D341Med (cell line): Measurements from ENCODE around the gene UBASH3B.

Source experiments
- DNase-seq: peaks from one replicate; pipeline ENCODE4 v3.0.0; 2012; ENCODE audit warnings: low spot score

The UBASH3B gene

DNA sequence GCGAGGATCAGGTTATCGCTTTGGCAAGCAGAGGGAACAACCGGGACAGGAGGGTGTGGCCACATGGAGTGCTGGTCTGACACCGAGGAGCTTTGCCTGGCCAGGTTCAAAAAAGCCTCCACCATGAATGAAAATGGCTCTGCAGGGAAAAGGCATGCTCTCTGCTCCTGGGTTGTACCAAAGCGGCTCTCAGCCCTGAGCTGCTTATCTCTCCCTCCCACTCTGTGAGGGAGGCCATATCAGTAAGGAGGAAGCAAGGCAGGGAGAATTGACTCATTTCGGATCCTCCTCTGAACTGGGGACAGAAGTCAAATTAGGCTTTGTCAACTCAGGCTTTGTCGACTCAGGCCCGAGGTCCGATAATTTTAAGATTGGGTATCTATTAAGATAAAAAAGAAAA lies 99.9 kb downstream of the UBASH3B start:
- DNase-seq = no peak

DNA sequence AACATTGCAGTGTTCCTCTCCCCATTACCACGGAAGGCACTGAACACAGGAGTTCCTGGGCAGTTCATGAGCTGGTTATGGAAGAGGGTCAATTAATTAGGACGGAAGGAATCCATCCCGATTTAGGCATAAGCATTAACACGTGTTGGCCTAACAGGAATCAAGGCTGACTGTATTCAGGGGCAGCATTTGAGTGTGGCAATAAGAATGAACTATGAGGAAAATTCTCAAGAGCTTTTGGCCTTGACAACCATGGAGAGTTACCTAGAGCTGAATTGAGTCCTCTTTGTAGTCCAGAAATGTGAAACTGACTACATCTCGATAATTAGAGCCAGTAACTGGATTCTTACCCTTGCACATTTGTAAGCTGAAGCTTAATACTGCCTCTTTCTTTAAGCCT lies 100.4 kb downstream of the UBASH3B start:
- DNase-seq = no peak

DNA sequence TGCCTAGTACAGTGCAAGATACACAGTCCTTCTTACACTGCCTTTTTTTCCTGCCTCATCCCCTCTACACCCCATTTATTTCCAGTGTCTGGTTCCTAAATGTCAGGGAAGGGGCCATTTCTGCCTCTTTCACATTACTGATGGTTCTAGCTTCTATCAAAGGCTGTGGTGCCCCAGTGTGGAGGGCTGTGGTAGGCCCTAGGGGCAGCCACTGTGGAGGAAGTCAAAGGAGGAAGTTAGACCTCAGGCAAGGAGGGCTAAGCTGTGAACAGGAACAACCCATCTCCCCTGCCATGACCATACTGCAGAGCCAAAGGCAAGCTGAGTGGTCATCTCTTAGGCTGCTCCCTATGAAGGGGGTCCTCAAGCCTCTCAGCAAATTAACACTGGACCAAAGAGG lies 100.9 kb downstream of the UBASH3B start:
- no peak for DNase-seq

DNA sequence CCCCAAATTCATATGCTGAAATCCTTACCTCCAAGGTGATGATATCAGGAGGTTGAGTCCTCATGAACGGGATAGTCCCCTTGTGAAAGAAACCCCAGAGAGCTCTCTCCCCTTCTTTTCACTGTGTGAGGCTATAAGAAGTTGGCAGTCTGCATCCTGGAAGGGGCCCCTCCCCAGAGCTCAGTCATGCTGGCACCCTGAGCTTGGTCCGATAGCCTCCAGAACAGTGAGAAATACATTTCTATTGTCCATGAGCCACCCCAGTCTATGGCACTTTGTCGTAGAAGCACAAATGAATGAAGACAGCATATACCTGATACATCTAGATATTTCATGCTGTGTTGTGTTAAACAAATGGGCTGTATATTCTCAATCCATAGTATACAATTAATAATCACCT lies 101.7 kb downstream of the UBASH3B start:
- DNase-seq = no peak

DNA sequence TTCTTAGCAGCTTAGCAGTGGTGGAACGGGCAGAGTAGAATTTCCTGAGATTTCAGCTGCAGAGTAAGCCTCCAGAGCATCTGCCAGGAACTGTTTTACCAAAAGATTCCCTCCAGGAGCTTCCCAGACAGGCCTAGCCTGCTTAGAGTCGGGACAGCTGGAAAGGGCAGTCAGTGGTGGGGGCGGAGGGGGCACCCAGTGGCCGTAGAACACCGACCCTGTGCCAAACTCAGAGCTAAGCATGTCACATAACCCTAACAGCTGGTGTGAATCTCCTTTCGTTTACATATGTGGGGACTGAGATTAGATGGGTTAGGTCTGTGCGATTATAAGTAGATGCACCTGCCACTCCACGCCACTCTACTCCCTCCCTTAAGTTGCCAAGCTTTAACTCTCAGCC lies 102.8 kb downstream of the UBASH3B start:
- no peak for DNase-seq

DNA sequence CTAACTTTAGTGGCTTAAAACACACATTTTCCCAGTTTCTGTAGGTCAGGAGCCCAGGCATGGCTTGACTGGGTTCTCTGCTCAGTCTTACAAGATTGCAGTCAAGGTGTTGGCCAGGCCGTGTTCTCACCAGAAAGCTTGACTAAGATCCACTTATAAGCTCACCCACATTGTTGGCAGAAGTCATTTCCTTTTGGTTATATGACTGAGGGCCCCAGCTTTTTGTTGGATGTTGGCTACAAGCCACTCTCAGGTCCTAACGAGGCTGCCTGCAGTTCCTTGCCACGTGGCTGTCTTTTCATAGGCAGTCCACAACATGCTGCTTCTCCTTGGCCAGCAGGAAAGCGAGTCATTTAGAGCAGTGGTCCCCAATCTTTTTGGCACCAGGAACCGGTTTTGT lies 103.5 kb downstream of the UBASH3B start:
- DNase-seq = no peak

DNA sequence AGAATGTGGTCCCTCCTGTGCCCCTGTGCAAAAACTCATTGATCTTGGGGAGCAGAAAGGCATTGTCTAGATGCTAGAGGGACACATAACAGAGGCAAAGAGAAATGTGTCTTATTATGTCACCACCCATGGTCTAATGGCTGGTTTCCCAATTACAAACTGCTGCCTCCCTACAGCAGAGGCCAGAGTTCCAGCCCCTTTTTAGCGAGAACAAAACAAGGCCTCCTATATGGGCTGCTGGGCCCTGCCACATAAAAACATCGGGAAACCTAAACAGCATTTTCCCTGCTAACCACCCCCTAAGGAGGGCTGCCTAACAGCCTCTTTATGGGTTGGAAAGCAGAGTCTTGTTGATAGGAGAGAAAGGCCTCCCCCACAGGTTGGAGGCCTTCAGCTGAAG lies 107.6 kb downstream of the UBASH3B start:
- DNase-seq = no peak

DNA sequence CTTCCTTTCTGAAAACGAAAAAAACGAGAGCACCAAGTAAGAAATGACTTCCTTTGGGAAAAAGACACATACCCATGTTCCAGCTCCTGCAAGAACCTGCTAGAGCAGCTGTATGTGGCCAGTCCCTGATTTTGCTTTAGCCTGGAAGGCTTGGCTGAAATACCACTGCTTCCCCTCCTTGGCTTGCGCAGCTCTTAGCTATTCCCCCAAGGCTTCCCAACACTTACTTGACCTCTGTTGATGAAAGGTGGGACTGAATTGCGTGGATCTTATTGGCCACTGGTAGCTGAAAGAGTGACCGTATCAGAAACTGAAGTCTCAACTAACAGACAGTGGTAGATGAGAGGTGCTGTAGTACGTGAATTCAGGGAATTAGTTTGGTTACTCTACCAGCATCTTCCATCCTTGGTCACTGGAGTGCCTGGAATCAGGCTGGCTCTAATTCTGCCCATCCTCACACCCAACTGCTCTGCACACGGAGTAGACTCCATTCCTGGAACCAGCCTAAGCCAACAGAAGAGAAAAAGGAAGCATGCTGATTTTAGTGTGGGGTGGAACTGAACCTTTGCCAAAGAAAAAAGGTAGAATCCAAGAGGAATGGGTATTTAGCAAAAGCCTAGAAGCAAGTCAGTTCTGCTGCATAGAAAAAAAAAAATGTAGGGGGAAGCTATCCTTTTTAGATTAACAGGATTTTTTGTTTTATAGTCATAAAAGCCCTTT lies 109.0 kb downstream of the UBASH3B start:
- no peak for DNase-seq

DNA sequence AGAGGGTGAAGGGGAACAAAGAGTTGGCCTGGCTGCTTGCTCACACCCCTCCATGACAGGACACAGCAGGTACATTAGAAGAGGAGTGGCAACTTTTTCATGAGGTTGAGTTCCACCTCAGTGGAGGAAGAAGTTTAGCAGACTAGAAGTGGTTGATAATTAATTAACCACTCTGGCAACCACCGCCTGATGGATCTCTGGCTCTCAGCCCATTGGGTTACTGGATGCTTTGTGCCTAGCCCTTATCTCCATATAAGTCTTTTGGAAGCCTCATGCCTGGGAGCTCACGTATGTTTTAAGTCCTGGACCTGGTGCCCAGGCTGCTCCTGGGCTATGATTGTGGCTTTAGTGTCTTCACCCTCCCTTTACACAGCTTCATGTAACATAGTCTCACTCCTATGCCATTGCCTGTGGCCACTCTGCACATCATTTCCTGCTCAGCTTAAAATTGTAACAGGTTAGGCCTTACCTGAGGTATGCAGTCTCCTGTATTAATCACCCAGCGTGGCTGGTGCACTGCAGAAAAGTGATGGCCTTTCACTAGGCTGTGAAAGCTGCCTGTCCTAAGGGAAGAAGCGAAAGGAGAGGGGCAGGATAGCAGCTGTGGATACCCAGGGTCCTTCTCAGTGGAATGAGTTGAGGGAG lies 110.1 kb downstream of the UBASH3B start:
- no peak for DNase-seq

DNA sequence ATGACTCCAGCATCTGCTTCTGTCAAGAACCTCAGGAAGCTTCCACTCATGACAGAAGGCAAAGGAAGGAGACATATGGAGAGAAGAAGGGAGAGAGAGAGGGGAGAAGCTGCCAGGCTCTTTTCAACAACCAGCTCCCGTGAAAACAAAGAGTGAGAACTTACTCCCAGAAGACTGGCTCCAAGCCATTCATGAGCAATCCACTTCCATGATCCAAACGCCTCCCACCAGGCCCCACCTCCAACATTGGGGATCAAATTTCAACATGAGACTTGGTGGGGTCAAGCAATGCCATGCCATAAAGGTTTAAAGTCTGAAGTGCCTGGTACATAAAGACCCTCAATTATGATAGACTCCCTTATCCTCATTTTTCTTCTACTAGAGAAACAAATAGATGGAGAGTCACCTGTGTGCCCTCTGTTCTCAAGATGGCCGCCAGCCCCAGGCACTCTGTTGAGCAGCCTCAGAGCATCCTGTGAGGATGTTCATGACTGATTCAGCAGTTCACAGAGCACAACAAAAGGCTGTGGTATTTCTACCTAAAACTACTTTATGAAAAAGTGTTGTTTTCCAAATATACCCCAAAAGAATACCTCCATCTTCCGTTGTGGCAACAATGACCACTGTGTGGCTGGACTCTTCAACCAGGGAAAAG lies 113.7 kb downstream of the UBASH3B start:
- no peak for DNase-seq

DNA sequence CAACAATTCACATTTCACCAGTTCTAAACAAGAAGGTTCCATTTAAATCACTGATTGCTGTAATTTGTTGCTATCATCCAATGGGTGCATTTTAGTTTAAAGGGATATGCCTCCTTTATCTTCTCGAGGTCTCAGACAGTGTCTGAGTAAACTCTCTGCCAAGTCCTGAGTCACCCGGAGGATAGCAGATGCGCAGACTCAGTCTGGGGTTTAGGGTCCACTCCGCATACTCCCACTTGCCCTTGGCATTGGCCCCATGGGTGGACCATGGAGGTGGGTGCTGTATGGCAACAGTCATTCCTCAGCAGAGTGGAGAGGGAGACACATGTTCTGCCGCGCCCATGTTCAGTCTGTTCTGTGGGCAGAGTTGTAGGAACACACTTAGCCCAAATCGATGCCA lies 117.4 kb downstream of the UBASH3B start:
- no peak for DNase-seq

DNA sequence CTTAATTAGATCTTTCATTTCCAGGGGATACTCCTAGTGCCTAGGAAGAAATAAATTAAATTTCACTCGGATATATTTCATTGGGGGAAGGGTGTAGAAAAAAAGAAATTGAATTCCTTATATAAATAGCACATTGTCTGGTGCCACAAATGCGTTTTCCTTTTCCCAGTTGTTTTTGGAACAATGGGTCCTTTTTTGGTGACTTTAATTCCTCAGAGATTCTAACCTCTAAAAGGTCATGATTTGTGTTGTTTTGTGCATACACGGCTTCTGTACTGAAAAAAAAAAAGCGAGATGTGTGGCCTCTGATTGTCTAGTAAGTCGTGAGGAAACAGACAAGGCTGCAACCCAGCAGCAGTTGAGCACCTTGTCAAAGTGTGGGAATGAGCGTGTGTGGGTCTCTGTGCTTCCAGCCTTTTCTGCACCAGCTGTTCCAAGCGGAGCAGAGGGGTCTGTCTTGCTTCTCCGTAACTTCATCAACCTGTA lies 118.3 kb downstream of the UBASH3B start:
- no peak for DNase-seq

DNA sequence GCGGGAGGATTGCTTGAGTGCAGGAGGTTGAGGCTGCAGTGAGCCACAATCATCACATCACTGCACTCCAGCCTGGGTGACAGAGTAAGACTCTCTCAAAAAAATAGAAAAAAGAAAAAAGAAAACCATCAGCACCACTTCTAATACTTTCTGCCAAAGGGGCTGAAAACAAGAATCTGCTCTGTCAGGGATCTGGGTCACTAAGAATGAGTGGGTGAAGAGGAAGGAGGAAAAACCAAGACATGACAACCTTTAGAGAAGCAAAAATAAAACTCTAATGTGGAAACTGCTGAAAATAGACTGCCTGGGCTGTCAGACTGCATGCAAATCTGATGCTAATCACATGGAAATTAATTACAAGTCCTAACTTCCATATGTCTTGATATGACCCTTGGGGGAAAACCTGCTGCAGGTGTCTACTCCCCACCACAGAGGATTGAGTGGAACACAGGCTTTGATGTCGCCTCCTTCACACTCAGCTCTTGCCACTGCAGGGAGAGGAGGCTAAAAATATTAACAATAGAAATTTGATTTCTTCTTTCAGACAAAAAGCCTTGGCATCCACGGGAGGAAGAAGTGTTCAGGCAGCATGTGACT lies 120.3 kb downstream of the UBASH3B start:
- DNase-seq = no peak

DNA sequence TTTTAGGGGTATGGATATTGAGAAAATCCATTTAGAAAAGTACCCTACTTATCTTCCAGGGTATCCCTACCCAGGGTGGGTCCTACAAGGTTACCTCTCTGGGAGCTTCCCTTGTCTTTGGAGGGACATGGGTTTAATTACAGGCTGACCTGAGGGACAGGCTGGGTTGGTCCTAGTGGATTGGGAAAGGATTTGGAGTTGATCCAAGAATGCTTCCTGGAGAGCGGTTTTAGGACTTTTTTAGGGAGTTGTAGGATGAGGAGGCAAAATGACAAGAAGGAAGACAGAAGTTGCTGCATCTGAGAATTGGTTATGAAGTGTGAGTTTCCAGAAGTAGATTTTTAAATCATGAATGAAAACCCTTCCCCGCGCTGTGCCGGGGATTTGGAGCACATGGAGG lies 121.0 kb downstream of the UBASH3B start:
- DNase-seq = no peak

DNA sequence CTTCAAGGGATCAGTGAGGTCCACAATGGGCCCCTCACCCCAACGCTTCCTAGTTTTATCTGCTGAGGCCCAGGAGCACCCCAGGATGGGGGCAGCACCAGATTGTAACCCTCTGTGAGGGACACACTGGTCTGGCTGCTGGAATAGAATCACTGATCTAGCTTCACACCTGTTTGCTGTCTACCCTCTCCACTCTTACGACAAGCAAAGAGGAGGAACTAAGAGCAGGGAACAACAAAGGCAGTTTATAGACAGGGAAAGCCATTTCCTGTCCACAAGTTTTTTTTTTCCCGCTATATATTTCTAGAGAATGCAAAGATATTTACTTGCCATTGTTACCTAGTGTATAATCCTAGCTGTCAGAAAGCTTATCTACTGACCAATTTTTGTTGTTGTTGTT lies 121.8 kb downstream of the UBASH3B start:
- DNase-seq = no peak

DNA sequence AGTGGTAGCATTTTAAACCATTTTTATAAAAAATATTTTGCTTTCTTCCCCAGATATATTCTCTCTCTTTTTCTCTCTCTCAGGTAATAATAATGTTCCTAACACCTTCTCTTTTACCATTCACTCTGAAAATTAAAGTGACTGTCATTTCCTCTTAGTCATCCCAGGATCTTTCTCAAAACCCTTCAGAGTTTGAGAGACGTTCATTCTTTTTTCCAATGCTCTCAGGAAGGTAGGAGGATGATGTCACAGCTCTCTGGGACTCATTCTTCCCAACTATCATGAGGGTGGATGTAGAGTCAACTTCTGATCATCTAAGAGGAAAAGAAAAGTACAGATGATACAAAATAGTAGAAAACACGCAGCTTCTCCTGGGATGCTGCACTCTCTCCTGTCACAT lies 122.6 kb downstream of the UBASH3B start:
- no peak for DNase-seq

DNA sequence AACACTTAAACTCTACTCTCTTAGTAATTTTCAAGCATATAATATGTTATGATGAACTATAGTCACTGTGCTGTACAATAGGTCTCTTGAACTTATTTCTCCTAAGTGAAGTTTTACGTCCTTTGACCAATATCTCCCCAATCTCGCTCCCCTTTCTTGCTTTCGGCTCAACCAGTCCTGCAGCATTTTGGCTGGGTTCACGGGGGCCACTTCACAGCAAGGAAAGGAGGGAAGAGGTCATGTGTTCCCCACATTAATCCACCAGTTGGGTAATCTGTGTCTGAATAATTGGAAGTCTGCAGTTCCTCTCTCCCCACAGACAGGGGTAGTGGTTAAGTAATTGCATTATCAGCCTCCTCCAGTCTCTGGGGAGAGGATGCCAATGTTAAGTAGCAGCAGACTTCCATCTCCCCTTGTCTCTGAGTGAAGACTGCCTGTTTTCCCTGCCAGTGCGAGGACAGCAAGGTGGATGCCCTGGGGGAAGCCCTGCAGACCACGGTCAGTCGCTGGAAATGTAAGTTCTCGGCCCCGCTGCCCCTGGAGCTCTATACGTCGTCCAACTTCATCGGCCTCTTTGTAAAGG lies 123.6 kb downstream of the UBASH3B start:
- DNase-seq = no peak

DNA sequence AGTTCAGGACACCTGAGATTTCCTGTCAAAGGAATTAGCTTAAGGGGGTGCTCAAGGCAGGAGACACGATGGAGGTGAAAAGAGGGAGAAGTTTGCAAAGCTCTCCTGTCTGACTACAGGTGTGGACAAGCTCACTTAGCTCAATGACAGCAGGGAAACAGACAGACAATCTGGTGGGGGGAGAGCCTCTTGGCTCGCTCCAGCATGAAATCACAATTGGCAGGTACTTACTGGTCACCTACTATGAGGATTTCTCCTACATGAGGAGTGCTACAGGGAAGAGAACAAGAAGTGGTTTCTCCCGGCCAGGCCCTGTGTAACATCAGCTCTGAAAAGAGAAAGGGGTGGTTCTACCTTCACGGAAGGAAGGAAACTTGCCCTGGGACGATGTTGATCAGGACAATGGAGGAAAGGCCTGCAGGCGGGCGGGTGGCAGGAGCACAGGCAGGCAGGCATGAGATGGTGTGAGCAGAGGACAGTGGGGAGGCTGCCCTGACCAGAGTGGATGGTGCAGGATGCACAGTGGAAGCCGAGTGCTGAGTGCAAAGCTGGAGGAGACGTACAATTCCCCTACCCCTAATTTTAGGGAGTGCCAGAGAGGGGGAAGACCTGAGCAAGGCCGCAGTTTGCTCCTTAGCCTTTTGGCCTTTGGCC lies 124.9 kb downstream of the UBASH3B start:
- no peak for DNase-seq

DNA sequence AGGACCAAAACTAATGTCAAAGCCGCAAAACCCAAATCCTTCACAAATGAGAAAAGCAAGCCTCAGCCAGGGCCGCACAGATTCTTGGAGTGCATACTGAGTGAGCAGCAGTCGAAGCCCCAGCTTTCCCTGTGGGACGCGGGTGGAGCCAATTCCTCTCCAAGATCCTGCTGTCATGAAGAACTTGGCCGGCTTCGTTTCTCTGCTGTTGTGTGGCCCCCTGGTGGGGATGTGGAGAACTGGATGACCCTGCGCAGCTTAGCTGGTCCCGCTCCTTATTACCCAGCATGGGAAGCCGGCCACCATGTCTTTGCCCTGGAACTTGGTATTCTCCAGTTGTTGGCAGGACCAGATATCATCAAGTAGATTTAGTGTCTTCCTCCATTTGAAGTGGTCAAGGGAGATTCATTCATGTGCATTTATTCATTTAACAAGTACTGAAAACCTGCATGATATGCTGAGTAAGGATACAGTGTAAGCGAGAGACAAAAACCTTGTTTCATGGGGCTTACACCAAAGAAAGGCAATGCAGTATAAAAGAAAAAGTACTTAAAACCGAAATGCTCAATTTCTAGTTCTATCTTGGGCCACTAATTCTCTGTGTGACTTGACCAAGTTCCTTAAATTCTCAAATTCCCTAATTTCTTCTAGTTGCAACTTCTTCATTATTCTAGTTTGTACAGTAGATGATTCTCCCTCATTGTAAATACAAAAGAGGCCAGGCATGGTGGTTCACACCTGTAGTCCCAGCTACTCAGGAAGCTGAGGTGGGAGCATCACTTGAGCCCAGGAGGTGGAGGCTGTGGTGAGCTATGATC lies 126.1 kb downstream of the UBASH3B start:
- peak; percentile 72 for DNase-seq

DNA sequence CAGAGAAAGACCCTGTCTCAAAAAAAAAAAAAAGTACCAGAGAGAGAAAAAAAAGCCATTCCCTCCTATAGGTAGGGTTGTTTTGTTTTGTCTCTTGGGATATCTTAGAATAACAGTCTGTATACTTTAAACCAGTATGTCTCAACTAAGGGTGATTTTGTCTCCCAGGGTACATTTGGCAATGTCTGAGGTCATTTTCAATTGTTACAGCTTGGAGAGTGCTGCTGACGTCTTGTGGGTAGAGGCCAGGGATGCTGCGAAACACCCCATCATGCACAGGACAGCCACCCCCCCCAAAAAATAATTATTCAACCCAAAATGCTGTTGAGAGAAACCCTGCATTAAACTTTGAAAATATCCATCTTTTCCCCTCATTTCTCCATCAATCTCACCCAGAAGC lies 126.7 kb downstream of the UBASH3B start:
- DNase-seq = no peak

DNA sequence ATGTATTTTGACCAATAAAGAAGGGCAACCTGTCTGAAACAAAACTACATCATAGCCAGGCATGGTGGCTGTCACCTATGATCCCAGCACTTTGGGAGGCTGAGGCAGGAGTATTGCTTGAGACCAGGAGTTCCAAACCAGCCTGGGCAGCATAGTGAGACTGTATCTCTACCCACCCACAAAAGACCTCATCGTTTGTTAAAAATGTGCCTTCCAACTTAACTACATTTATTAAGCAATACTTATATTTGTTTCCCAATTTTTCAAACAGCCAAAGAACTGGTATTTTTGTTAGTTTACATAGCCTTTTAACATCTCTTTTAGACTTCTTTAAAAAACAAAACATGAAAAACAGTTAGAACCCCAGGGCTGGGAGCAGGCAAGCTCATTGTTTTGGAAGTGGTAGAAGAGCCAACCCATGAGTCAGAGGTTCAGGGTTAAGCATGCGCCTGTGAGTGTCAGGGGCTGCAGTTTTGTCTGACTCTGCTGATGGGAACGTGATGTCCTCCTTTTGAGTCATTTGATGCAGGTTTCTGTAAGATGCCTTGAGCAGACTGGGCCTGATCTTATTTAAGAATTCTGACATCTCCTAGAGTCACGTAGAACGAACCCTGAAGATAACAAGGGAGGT lies 128.9 kb downstream of the UBASH3B start:
- DNase-seq = no peak
